ENCODE measurements around the gene SLC35A4. TPM values are rescaled to one million over a fixed set of nuclear protein-coding genes. Genes with fewer than 3 reads are reported as not detected.

Gene SLC35A4
- total RNA-seq, 1 donor from 2014 or later: 60.5 TPM

DNA sequence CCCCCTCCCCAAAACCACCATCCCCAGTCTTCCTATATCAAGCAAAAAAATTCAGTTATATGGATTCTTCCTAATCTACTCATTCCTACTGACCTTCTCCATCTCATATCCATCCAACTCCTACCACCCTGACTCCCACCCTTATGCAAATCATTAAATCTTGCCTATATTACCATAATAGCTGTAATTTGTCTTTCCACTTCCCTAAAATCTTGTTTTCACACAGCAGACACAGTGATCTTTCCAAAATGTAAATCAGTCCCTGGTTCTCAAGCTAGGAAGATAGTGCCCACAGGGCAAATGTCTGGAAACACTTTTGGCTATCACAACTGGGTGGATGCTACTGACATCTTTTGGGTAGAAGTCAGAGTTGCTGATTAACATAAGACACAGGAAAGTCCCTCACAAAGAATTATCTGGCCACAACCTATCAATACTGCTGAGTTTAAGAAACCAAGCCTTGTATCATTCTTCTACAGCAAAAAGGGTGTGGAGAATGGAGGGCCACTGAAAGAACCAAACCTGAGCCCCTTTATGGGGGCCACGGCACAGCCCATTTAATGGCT, 8.8 kb upstream of the SLC35A4 start:
- no peaks in the 10 kb centered on the region for H3K36me3 ChIP-seq (ENCODE audit: control insufficient read depth, insufficient read depth, low read length)
- H3K4me3 ChIP-seq (ENCODE audit: low read depth, low read length): peak overlapping the region; percentile 92
- TF ChIP-seq, protein P1, sequence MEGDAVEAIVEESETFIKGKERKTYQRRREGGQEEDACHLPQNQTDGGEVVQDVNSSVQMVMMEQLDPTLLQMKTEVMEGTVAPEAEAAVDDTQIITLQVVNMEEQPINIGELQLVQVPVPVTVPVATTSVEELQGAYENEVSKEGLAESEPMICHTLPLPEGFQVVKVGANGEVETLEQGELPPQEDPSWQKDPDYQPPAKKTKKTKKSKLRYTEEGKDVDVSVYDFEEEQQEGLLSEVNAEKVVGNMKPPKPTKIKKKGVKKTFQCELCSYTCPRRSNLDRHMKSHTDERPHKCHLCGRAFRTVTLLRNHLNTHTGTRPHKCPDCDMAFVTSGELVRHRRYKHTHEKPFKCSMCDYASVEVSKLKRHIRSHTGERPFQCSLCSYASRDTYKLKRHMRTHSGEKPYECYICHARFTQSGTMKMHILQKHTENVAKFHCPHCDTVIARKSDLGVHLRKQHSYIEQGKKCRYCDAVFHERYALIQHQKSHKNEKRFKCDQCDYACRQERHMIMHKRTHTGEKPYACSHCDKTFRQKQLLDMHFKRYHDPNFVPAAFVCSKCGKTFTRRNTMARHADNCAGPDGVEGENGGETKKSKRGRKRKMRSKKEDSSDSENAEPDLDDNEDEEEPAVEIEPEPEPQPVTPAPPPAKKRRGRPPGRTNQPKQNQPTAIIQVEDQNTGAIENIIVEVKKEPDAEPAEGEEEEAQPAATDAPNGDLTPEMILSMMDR (IDR thresholded peaks at IDR 0.05; ENCODE audit: insufficient read depth, low read length, poor library complexity, severe bottlenecking): no peak
- H3K27me3 ChIP-seq (ENCODE audit: control insufficient read depth, insufficient read depth, low read length): no peaks in the 10 kb centered on the region
- no peak for DNase-seq (ENCODE audit: low read depth)

DNA sequence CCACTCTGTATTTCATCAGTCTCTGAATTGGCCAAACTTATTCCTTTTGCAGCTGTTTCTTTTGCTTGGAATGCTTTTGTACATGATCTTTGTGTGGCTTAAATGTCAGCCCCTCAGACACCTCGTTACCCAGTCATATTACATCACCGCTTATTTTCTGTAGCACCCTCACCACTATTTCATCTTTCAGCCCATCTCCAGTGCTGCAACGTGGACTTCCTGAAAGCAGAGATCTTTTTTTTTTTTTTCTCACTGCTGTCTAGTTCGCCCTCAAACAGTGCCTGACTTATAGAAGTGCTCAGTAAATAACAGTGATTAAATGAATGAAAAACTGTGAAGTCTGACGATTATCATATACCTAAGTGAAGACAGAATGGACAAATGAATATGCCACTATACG, 8.2 kb upstream of the SLC35A4 start:
- no peak for DNase-seq (ENCODE audit: low read depth)

DNA sequence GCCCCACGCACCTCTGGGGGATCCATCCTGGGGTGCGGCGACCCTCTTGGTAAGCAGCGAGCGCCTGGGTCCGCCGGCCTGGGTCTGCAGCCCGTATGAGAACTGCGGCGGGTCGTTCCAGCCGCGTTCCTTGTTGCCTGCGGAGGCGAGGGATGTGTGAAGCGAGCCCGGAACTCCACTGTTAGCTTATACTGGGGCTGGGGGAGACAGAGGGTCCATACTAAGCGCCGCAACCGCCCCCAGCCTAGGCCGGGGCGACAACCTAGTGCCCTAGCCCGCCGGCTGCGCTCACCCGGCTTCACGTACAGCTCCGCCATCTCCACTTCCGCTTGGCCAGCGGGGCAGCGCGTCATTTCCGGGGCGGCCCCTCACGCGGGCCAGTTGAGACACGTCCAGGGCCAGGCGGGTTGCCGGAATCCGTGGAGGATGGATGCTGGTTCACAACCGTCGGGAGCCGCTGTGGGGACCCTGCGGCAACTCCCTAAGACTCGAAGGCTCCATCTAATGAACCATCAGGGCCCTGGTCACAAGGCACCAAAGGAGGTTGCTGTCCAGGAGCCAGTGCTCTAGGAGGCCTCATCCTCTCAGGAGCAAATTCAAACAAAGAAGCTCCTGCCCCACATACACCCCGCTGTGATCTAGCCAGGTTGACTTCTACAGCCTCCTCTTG, 7.4 kb upstream of the SLC35A4 start, which contains the start of gene SRA1:
Gene SRA1 (minus strand): TSS at position 338 of the 670 bp plus-strand sequence. CDS start 21 bp downstream, at position 317.
- TF ChIP-seq, protein P1 (IDR thresholded peaks at IDR 0.05; ENCODE audit: insufficient read depth, low read length, poor library complexity, severe bottlenecking): no peak
- Histone ChIP-seq H3K36me3 (ENCODE audit: control insufficient read depth, insufficient read depth, low read length) (no peaks in the 10 kb centered on the region), H3K27me3 (ENCODE audit: control insufficient read depth, insufficient read depth, low read length) (no peaks in the 10 kb centered on the region), H3K4me3 (ENCODE audit: low read depth, low read length) (peak within 1 kb of the TSS; percentile 92)
- DNase-seq (ENCODE audit: low read depth): peak; percentile 38

More for the DNA sequence above, 8.2 kb upstream of the SLC35A4 start:
- TF ChIP-seq, protein P1 (IDR thresholded peaks at IDR 0.05; ENCODE audit: insufficient read depth, low read length, poor library complexity, severe bottlenecking): no peak
- no peaks in the 10 kb centered on the region for H3K27me3 ChIP-seq (ENCODE audit: control insufficient read depth, insufficient read depth, low read length)
- H3K36me3 ChIP-seq (ENCODE audit: control insufficient read depth, insufficient read depth, low read length): no peaks in the 10 kb centered on the region
- H3K4me3 ChIP-seq (ENCODE audit: low read depth, low read length): peak overlapping the region; percentile 92

DNA sequence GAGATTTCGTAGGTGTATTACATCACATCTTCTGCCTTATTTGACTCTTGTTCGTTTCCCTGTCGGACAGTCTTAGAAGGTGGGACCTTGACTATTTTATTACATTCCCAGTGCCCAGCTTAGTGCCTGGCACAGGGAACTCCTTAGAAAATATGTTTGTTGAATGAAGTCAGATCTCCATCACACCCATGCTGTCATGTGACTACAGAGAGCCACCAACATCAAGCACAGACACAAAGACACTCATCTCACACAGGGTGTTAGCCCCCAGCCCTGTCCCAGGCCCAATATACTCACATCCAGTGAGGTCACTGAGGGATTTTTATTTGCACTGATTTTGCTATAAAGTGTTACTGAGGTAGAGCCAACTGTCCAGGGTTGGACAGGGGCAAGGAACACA, 6.7 kb upstream of the SLC35A4 start:
- no peaks in the 10 kb centered on the region for H3K36me3 ChIP-seq (ENCODE audit: control insufficient read depth, insufficient read depth, low read length)
- H3K4me3 ChIP-seq (ENCODE audit: low read depth, low read length): no peak overlapping the region
- no peak for DNase-seq (ENCODE audit: low read depth)
- TF ChIP-seq, protein P1 (IDR thresholded peaks at IDR 0.05; ENCODE audit: insufficient read depth, low read length, poor library complexity, severe bottlenecking): no peak
- no peaks in the 10 kb centered on the region for H3K27me3 ChIP-seq (ENCODE audit: control insufficient read depth, insufficient read depth, low read length)

DNA sequence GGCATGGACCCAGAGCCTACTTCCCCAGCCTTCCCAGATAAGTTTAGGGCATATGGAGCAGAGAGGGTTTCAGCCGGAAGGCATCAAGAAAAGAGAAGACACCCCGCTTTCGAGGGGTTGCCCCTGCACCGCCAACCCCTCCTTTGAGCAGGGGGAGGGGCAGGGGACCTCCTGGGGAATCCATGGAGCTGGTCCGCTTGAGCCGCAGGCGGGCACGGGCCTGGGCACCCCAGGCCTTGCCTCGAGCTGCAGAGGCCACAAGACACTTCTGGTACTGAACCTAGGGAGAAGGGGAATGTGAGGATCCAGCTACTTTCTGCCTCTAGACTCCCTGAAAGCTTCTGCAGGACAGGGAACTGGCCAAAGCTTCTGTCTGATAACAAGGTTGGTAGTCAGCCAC, 6.1 kb upstream of the SLC35A4 start:
- TF ChIP-seq, protein P1 (IDR thresholded peaks at IDR 0.05; ENCODE audit: insufficient read depth, low read length, poor library complexity, severe bottlenecking): no peak
- Histone ChIP-seq H3K27me3 (ENCODE audit: control insufficient read depth, insufficient read depth, low read length) (no peaks in the 10 kb centered on the region), H3K4me3 (ENCODE audit: low read depth, low read length) (no peak overlapping the region), H3K36me3 (ENCODE audit: control insufficient read depth, insufficient read depth, low read length) (no peaks in the 10 kb centered on the region)
- no peak for DNase-seq (ENCODE audit: low read depth)
